NCI-H2227 treated with DMSO at 0.1 percent for 48 hours (cell line): ENCODE data around the gene ARSB.
A peak's percentile ranks its signal among the peaks of the same experiment; 100 is the strongest.
"Not testable (repeated sequence)": the region's sequence is repeated elsewhere in the genome, so short reads cannot be mapped to it uniquely, and the experiment has no call there.

Experiments
- DNase-seq: peaks from one replicate; lab custom pipeline; 2025; lab: John Stamatoyannopoulos, UW

ARSB gene

GRCh38 chr5:78995521-78996007 lies 10.5 kb upstream of the ARSB start:
- no peak for DNase-seq

- DNase-seq = no peak
Observed at GRCh38 chr5:78993165-78993564, 8.1 kb upstream of the ARSB start.

GRCh38 chr5:78992146-78992545 lies 7.0 kb upstream of the ARSB start:
- no peak for DNase-seq

GRCh38 chr5:78989080-78989479 lies 4.0 kb upstream of the ARSB start:
- no peak for DNase-seq

- DNase-seq = peak; percentile 33
Observed at GRCh38 chr5:78985725-78986223, 664 bp upstream of the ARSB start.

GRCh38 chr5:78984439-78985115 lies 533 bp downstream of the ARSB start:
- peak; percentile 68 for DNase-seq

GRCh38 chr5:78983601-78984438 lies 1.3 kb downstream of the ARSB start:
- DNase-seq = peak; percentile 46

- DNase-seq = not testable (repeated sequence)
Observed at GRCh38 chr5:78983194-78983593, 1.9 kb downstream of the ARSB start.

GRCh38 chr5:78979909-78980308 lies 5.2 kb downstream of the ARSB start:
- no peak for DNase-seq

GRCh38 chr5:78979117-78979742 lies 5.9 kb downstream of the ARSB start:
- no peak for DNase-seq

- DNase-seq = no peak
Observed at GRCh38 chr5:78975035-78975434, 10.1 kb downstream of the ARSB start.

GRCh38 chr5:78974601-78975000 lies 10.5 kb downstream of the ARSB start:
- no peak for DNase-seq

- no peak for DNase-seq
Observed at GRCh38 chr5:78974011-78974410, 11.1 kb downstream of the ARSB start.

- DNase-seq = no peak
Observed at GRCh38 chr5:78972654-78973428, 12.3 kb downstream of the ARSB start.

GRCh38 chr5:78971998-78972397 lies 13.1 kb downstream of the ARSB start:
- no peak for DNase-seq

- DNase-seq = no peak
Observed at GRCh38 chr5:78968781-78969180, 16.3 kb downstream of the ARSB start.

GRCh38 chr5:78964889-78965288 lies 20.2 kb downstream of the ARSB start:
- peak; percentile 36 for DNase-seq

GRCh38 chr5:78961743-78962142 lies 23.4 kb downstream of the ARSB start:
- DNase-seq = no peak

GRCh38 chr5:78959767-78960166 lies 25.3 kb downstream of the ARSB start:
- DNase-seq = no peak

- DNase-seq = no peak
Observed at GRCh38 chr5:78958672-78959445, 26.3 kb downstream of the ARSB start.

- DNase-seq = no peak
Observed at GRCh38 chr5:78956901-78957300, 28.2 kb downstream of the ARSB start.
